Neural cell (in vitro differentiated cells): ENCODE measurements around the gene MTX3.

Source experiments
- EP300 ChIP-seq: fragments of 450-650 bp; conservative IDR thresholded peaks from 2 replicates; pipeline ENCODE4 v1.6.1; 2014; ENCODE audit warnings: antibody characterized with exemption, mild to moderate bottlenecking, moderate library complexity; ENCODE audit not compliant: poor library complexity, severe bottlenecking
- TF ChIP-seq, protein P1 (sequence below): fragments of 450-650 bp; IDR thresholded peaks from 2 replicates; pipeline ENCODE4 v1.5.1; 2014; ENCODE audit warnings: antibody characterized with exemption, mild to moderate bottlenecking, moderate library complexity; ENCODE audit not compliant: poor library complexity, severe bottlenecking

GRCh38 chr5:80025069-80025468, 34.0 kb upstream of the MTX3 start:
- TF ChIP-seq, protein P1, sequence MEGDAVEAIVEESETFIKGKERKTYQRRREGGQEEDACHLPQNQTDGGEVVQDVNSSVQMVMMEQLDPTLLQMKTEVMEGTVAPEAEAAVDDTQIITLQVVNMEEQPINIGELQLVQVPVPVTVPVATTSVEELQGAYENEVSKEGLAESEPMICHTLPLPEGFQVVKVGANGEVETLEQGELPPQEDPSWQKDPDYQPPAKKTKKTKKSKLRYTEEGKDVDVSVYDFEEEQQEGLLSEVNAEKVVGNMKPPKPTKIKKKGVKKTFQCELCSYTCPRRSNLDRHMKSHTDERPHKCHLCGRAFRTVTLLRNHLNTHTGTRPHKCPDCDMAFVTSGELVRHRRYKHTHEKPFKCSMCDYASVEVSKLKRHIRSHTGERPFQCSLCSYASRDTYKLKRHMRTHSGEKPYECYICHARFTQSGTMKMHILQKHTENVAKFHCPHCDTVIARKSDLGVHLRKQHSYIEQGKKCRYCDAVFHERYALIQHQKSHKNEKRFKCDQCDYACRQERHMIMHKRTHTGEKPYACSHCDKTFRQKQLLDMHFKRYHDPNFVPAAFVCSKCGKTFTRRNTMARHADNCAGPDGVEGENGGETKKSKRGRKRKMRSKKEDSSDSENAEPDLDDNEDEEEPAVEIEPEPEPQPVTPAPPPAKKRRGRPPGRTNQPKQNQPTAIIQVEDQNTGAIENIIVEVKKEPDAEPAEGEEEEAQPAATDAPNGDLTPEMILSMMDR = no peak
- TF ChIP-seq EP300 = no peak
